NCI-H146 treated with DMSO at 0.1 percent for 48 hours (cell line): ENCODE measurements around the gene PHLDB1.
"Not testable (repeated sequence)": the region's sequence is repeated elsewhere in the genome, so short reads cannot be mapped to it uniquely, and the experiment has no call there.

ENCODE experiments used
- DNase-seq: peaks from one replicate; lab custom pipeline; 2025; ENCODE audit not compliant: unreplicated experiment; lab: John Stamatoyannopoulos, UW

Gene PHLDB1

GRCh38 chr11:118605116-118605867 is 2.1 kb upstream of the PHLDB1 start:
- no peak for DNase-seq

GRCh38 chr11:118606157-118606843 is 1.1 kb upstream of the PHLDB1 start:
- DNase-seq, result no peak

GRCh38 chr11:118606844-118607228 is 579 bp upstream of the PHLDB1 start:
- no peak for DNase-seq

GRCh38 chr11:118608360-118609227 is 1.2 kb downstream of the PHLDB1 start:
- no peak for DNase-seq

GRCh38 chr11:118609380-118610224 is 2.2 kb downstream of the PHLDB1 start:
- DNase-seq, result no peak

GRCh38 chr11:118610225-118610772 is 2.9 kb downstream of the PHLDB1 start:
- DNase-seq, result no peak

GRCh38 chr11:118610773-118611432 is 3.5 kb downstream of the PHLDB1 start:
- DNase-seq, result no peak

- not testable (repeated sequence) for DNase-seq
Observed at GRCh38 chr11:118611433-118611795, 4.0 kb downstream of the PHLDB1 start.

GRCh38 chr11:118612378-118612777 is 5.0 kb downstream of the PHLDB1 start:
- no peak for DNase-seq

- DNase-seq, result no peak
Observed at GRCh38 chr11:118614511-118614910, 7.1 kb downstream of the PHLDB1 start.

GRCh38 chr11:118615282-118615975 is 8.0 kb downstream of the PHLDB1 start:
- DNase-seq, result no peak

GRCh38 chr11:118615976-118616371 is 8.6 kb downstream of the PHLDB1 start:
- no peak for DNase-seq

GRCh38 chr11:118618115-118618990 is 10.9 kb downstream of the PHLDB1 start:
- DNase-seq, result no peak

- no peak for DNase-seq
Observed at GRCh38 chr11:118618991-118619375, 11.6 kb downstream of the PHLDB1 start.

GRCh38 chr11:118619444-118620197 is 12.2 kb downstream of the PHLDB1 start:
- no peak for DNase-seq

- DNase-seq, result no peak
Observed at GRCh38 chr11:118620529-118621070, 13.2 kb downstream of the PHLDB1 start.

- peak; percentile 85 for DNase-seq
Observed at GRCh38 chr11:118621071-118621783, 13.8 kb downstream of the PHLDB1 start.
